Loucy (cell line): ENCODE data around the gene OR4F15.

ENCODE experiments used
- CTCF ChIP-seq: fragments of 200-600 bp; sonication (generic); conservative IDR thresholded peaks from 2 replicates; pipeline ENCODE4 v1.5.1; 2014; ENCODE audit warnings: mild to moderate bottlenecking, antibody characterized with exemption, low read length
- EZH2phosphoT487 ChIP-seq: fragments of 200-600 bp; IDR thresholded peaks from 2 replicates; pipeline ENCODE4 v1.6.1; 2018; ENCODE audit warnings: antibody characterized with exemption, mild to moderate bottlenecking, moderate library complexity, borderline replicate concordance

GRCh38 chr15:101811902-101812301 is at the start of gene OR4F15:
- TF ChIP-seq CTCF (no peak), EZH2phosphoT487 (no peak)
